Tongue (tissue), 2 donors: ENCODE data around the gene TRMT1. TPM values are rescaled to one million over a fixed set of nuclear protein-coding genes. Genes with fewer than 3 reads are reported as not detected.

ENCODE experiments used
- DNase-seq: peaks from one replicate; pipeline ENCODE4 v3.0.0-alpha.2; 2015
- total RNA-seq: library from RNA; depleted of rRNA; stranded (reverse); fragments of >200 nt; gene quantifications from one replicate; pipeline ENCODE4 v1.2.3, GENCODE V29; 2014

TRMT1 gene
- total RNA-seq, 1 donor from 2014 or later, result 20.9 TPM

GRCh38 chr19:13090511-13091231 is 25.9 kb downstream of the TRMT1 start:
- no peak for DNase-seq

- no peak for DNase-seq
Observed at GRCh38 chr19:13089857-13090507, 26.6 kb downstream of the TRMT1 start.

DNA sequence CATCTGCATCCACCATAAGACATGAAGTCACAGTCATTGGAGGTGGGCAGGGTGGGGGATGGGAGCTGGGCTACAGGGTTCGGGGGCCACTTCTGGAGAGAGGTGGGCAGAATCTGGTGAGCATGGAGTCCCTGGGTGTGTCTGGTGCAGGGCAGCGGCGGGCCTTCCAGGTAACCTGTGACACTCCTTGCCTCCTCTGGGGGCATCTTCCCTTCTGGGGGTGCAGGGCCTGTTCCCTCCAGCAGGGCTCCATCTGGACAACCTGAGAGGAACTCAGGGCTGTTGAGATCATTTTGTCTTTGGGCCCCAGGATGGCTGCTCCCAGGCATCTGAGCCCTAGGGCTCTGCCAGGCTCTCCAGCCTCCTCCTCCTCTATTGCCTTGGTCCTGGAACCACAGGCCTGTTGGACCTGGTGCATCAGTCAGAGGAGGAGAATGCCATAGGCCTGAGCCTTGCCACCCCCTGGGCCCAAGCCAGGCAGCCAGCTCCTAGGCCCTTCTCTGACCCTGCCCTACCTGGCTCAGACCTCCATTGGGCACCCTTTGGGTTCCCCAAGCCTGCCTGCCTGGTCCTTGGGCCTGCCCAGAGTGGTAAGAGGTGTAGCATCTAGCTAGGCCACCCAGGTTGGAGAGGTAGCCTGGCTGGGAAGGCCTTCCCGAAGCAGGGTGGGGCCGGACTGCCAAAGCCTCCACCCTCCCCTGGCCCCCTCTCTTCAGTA is 27.2 kb downstream of the TRMT1 start:
- no peak for DNase-seq

- DNase-seq, result no peak
Observed at GRCh38 chr19:13087795-13088537, 28.6 kb downstream of the TRMT1 start.

- DNase-seq, result no peak
Observed at GRCh38 chr19:13087295-13087694, 29.2 kb downstream of the TRMT1 start.

DNA sequence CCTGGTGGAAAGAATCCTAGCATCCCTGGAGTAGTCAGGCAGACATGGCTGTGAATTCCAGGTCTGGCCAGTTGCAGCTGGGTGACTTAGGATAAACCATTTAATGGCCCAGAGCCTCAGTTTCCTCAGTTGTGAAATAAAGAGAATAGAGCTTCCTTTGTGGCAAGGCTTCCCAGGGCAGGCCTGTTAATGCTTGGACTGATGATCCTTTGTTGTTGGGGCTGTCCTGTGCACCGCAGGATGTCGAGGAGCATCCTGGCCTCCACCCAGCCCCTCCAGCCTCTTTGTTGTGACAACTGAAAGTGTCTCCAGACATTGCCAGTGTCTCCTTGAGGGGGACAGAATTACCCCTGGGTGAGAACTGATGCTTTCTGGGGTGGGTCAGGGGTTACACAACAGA is 30.2 kb downstream of the TRMT1 start:
- DNase-seq, result no peak

- no peak for DNase-seq
Observed at GRCh38 chr19:13085666-13086065, 30.9 kb downstream of the TRMT1 start.

GRCh38 chr19:13083627-13084026 is 32.9 kb downstream of the TRMT1 start:
- peak; percentile 71 for DNase-seq

DNA sequence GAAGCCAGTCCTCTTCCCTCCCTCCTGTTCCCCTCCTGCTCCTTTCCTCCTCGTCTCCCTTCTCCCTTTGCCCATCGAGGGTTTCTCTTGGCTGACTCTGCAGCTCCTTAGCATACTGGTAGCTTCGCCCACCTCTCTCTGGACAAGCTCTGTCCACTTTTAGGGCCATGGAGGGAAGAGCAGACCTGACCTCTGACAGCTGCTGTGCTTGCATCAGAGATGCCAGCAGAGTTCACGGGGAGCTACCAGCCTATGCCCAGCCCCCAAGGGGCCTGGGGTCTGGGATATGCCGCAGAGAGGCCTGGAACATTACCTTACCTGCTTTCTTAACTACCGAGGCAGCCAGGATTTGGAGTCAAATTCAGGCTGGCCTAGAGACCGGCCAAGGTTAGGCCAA is 33.5 kb downstream of the TRMT1 start:
- DNase-seq, result no peak

GRCh38 chr19:13082192-13083007 is 34.1 kb downstream of the TRMT1 start:
- no peak for DNase-seq

DNA sequence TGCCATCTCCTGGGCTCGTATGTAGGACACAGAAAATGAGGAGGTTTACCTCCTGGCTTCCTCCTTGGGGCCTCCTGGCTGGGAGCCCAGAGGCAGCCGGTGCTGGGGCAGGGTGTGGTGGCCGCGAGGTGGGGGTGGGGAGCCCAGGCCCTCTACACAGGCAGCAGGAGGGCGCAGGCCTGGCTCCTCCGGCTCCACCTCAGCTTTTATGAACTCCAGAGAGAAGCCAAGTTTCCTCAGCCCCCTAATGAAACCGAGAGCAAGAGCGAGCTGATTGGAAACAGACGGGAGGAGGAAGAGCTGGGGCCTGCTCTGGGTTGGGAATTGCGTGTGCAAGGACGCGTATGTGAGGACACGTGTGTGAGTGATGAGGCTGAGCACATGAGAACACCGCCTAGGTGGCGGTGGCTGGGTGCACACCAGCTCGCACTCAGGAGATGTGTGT is 37.0 kb downstream of the TRMT1 start:
- peak; percentile 90 for DNase-seq

GRCh38 chr19:13078897-13079541 is 37.5 kb downstream of the TRMT1 start:
- peak; percentile 63 for DNase-seq

- no peak for DNase-seq
Observed at GRCh38 chr19:13078381-13078780, 38.2 kb downstream of the TRMT1 start.

- peak; percentile 93 for DNase-seq
Observed at GRCh38 chr19:13077240-13077639, 39.3 kb downstream of the TRMT1 start.

GRCh38 chr19:13076787-13077186 is 39.8 kb downstream of the TRMT1 start:
- peak; percentile 52 for DNase-seq

GRCh38 chr19:13076320-13076719 is 40.2 kb downstream of the TRMT1 start:
- no peak for DNase-seq

DNA sequence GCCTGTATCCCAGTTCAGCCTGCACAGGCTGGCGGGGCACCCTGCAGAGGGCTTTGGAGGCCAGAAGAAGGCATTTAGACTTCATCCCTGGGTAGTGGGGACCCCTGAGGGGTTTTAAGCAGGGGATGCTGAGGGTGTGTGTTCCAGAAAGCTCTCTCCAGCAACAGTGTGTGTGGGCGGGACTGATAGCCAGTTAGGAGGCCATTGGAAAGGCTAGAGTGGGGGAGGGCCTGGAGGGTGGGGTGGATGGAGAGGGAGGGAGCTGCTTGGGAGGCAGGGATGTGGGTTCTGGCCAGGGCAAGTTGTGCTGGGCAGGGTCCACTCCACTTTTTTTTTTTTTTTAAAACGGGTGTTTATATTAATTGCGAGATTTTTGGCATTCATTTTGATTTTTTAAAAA is 42.2 kb downstream of the TRMT1 start:
- no peak for DNase-seq

DNA sequence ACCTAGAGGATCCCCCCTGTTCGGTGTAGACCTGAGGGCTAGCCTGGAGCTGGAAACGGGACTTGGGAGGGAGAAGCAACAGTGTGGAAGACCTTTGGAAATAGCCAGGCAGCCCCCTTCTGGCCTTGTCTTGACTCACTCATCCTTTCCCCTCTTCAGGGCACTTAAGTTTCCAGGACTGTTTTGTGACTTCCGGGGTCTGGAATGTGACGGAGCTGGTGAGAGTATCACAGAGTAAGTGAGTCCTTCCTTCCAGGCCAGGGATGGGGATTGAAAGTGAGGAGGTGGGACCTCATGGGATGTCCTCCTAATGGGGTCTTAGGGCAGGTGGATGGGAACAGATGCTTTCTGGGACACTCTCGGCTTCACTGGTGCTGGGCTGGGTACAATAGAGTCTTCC is 43.3 kb downstream of the TRMT1 start:
- DNase-seq, result no peak

GRCh38 chr19:13072188-13072908 is 44.2 kb downstream of the TRMT1 start:
- peak; percentile 77 for DNase-seq

DNA sequence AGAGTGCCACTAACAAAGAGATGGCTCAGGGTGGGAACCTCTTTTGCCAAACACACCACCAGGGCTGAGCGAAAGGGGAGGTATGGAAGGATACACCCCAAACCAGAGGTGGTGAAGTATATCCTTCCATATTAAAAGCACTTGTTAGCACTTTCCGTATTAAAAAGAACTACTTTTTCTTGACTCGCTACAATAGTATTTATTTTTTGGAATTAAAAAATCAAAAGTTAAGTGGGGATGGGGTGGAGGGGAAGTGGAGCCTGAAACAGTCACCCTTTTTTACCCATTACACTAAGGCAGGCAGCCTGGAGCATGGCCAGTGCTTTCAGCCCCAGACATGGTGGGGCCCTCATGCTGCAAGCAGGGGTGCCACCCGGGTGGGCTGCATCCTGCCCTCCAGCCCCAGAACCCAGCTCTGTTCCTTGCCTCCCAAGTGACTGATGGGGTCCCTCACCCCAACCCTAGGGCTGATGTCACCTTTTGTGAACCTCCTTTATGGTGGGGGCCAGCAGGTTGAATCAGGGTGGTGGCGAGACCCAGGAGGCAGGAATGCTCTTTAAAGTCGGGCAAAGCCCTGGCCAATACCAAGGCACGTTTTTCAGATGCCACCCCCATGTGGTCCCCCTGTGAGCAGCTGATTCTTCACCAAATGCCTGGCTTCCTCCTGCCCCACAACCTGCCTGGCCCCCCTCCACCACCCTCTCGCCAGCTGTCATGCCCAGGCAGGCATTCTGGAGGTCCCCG is 44.9 kb downstream of the TRMT1 start:
- no peak for DNase-seq
